SK-N-SH (cell line): Measurements from ENCODE around the gene C13orf42. TPM values are rescaled to one million over a fixed set of nuclear protein-coding genes. Genes with fewer than 3 reads are reported as not detected.

Source experiments
- CTCF ChIA-PET: fragments of 300-600, 350-600 bp; formaldehyde crosslinking; extraction: SDS; loops from one replicate; lab custom pipeline; 2021; lab: Yijun Ruan, JAX
- POLR2A ChIA-PET: fragments of 350-600 bp; sonication (Branson Sonifier 250); formaldehyde crosslinking; extraction: SDS; loops from one replicate; lab custom pipeline; 2020; ENCODE audit warnings: antibody characterized with exemption, inconsistent platforms; lab: Yijun Ruan, JAX
- DNase-seq: peaks from one replicate; pipeline ENCODE4 v3.0.0; 2012
- H2AFZ ChIP-seq: fragments of 200-600 bp; sonication (generic); 2 replicates; pipeline ENCODE4 v1.8.1; 2016; ENCODE audit warnings: antibody characterized with exemption, mild to moderate bottlenecking, low read depth
- H3F3A ChIP-seq: fragments of 200-600 bp; sonication (generic); replicated peaks from 2 replicates; pipeline ENCODE3; 2016; ENCODE audit warnings: antibody characterized with exemption, mild to moderate bottlenecking; ENCODE audit not compliant: insufficient read depth
- H3K27ac ChIP-seq, 2 experiments: fragments of 200-500 bp in 1 of 2; fragments of 200-600 bp in 1 of 2; sonication (Bioruptor generic) in 1 of 2; sonication (generic), shearing (Covaris generic) in 1 of 2; 2 replicates each; pipeline versions ENCODE4 v1.5.1 to v1.6.1; 2014 to 2016; ENCODE audit warnings: low read depth in 2 of 2, inconsistent platforms in 1 of 2, low read length in 1 of 2, mild to moderate bottlenecking in 1 of 2, mixed read lengths in 1 of 2
- H3K27me3 ChIP-seq: fragments of 200-600 bp; sonication (generic), shearing (Covaris generic); 2 replicates; pipeline ENCODE4 v1.6.1; 2016; ENCODE audit warnings: mixed run types; ENCODE audit not compliant: insufficient read depth
- H3K36me3 ChIP-seq, 2 experiments: fragments of 200-500 bp in 1 of 2; fragments of 200-600 bp in 1 of 2; sonication (Bioruptor generic) in 1 of 2; sonication (generic) in 1 of 2; replicated peaks in 1 of 2; 2 replicates each; pipeline versions ENCODE3 to v1.5.1; 2014 to 2016; ENCODE audit warnings: low read length in 1 of 2, mild to moderate bottlenecking in 1 of 2; ENCODE audit not compliant: insufficient read depth in 2 of 2, control insufficient read depth in 1 of 2
- H3K4me1 ChIP-seq, 2 experiments: fragments of 200-500 bp in 1 of 2; fragments of 200-600 bp in 1 of 2; sonication (Bioruptor generic) in 1 of 2; sonication (generic), shearing (Covaris generic) in 1 of 2; 2 replicates each; pipeline versions ENCODE4 v1.5.1 to v1.6.1; 2014 to 2016; ENCODE audit warnings: low read depth in 1 of 2, low read length in 1 of 2, mixed run types in 1 of 2; ENCODE audit not compliant: insufficient read depth in 2 of 2, control insufficient read depth in 1 of 2
- H3K4me2 ChIP-seq: fragments of 200-600 bp; sonication (generic), shearing (Covaris generic); 2 replicates; pipeline ENCODE4 v1.6.1; 2017; ENCODE audit warnings: mixed run types
- H3K4me3 ChIP-seq, 2 experiments: fragments of 200-500 bp in 1 of 2; fragments of 200-600 bp in 1 of 2; sonication (Bioruptor generic) in 1 of 2; sonication (generic), shearing (Covaris generic) in 1 of 2; 2 replicates each; pipeline versions ENCODE4 v1.5.1 to v1.8.1; 2014 to 2016; ENCODE audit warnings: low read depth in 2 of 2, inconsistent platforms in 1 of 2, low read length in 1 of 2, mild to moderate bottlenecking in 1 of 2, mixed read lengths in 1 of 2, moderate library complexity in 1 of 2
- H3K79me2 ChIP-seq: fragments of 200-600 bp; sonication (generic); 2 replicates; pipeline ENCODE4 v1.8.1; 2017; ENCODE audit warnings: mild to moderate bottlenecking; ENCODE audit not compliant: insufficient read depth
- H3K9ac ChIP-seq: fragments of 200-600 bp; sonication (generic); 2 replicates; pipeline ENCODE4 v1.6.1; 2017; ENCODE audit warnings: mixed run types
- H3K9me2 ChIP-seq: fragments of 200-600 bp; sonication (generic); 2 replicates; pipeline ENCODE4 v1.6.1; 2017; ENCODE audit warnings: mixed run types
- H3K9me3 ChIP-seq: fragments of 200-600 bp; sonication (generic); 2 replicates; pipeline ENCODE4 v1.6.1; 2017; ENCODE audit warnings: mixed run types, mild to moderate bottlenecking, moderate library complexity
- H4K20me1 ChIP-seq: fragments of 200-600 bp; sonication (generic); 2 replicates; pipeline ENCODE4 v1.6.1; 2017; ENCODE audit warnings: mild to moderate bottlenecking, mixed run types; ENCODE audit not compliant: insufficient read depth
- ELF1 ChIP-seq: IDR thresholded peaks from 2 replicates; pipeline ENCODE4 v1.4.0; 2012
- JUND ChIP-seq: IDR thresholded peaks from 2 replicates; pipeline ENCODE4 v1.4.0; 2012
- MEF2A ChIP-seq: IDR thresholded peaks from 2 replicates; pipeline ENCODE4 v1.4.0; 2012; ENCODE audit warnings: low read depth, borderline replicate concordance
- MXI1 ChIP-seq: IDR thresholded peaks from 2 replicates; pipeline ENCODE4 v1.6.1; 2012; ENCODE audit warnings: mild to moderate bottlenecking, low read depth, low read length, improper control_type of control experiment
- RAD21 ChIP-seq: IDR thresholded peaks from 2 replicates; pipeline ENCODE4 v1.6.1; 2012; ENCODE audit warnings: mild to moderate bottlenecking, low read length
- RCOR1 ChIP-seq: fragments of 150-350 bp; IDR thresholded peaks from 2 replicates; pipeline ENCODE4 v1.6.1; 2017; ENCODE audit warnings: antibody characterized with exemption, low read length
- RXRA ChIP-seq: IDR thresholded peaks from 2 replicates; pipeline ENCODE4 v1.4.0; 2012; ENCODE audit warnings: low read depth, mild to moderate bottlenecking, borderline replicate concordance
- SMC3 ChIP-seq: IDR thresholded peaks from 2 replicates; pipeline ENCODE4 v1.6.1; 2012; ENCODE audit warnings: low read depth, low read length, improper control_type of control experiment
- WGBS: methylation state at CpG from one replicate; pipeline ENCODE4 v1.1.6; 2017; ENCODE audit warnings: low lambda C conversion rate; 5-methylcytosine and 5-hydroxymethylcytosine counted together
- polyA plus RNA-seq, 3 experiments: library from polyadenylated mRNA; depleted of rRNA; stranded (reverse); fragments of >200 nt; gene quantifications; 2 replicates each; pipeline ENCODE4 v1.2.3, GENCODE V29; 2012
- TF ChIP-seq, protein P1 (sequence below): fragments of 150-350 bp; IDR thresholded peaks from 2 replicates; pipeline ENCODE4 v1.6.1; 2017; ENCODE audit warnings: antibody characterized with exemption, low read length, low read depth, borderline replicate concordance
- TF ChIP-seq, protein P2 (sequence below): IDR thresholded peaks from 2 replicates; pipeline ENCODE4; 2012
- TF ChIP-seq, protein P3 (sequence below): IDR thresholded peaks from 2 replicates; pipeline ENCODE4 v1.6.1; 2012; ENCODE audit warnings: mild to moderate bottlenecking, low read depth, low read length, moderate library complexity

Gene C13orf42
- polyA plus RNA-seq, 1 of the 3 experiments (the other 2 are of a cell fraction): not detected

DNA sequence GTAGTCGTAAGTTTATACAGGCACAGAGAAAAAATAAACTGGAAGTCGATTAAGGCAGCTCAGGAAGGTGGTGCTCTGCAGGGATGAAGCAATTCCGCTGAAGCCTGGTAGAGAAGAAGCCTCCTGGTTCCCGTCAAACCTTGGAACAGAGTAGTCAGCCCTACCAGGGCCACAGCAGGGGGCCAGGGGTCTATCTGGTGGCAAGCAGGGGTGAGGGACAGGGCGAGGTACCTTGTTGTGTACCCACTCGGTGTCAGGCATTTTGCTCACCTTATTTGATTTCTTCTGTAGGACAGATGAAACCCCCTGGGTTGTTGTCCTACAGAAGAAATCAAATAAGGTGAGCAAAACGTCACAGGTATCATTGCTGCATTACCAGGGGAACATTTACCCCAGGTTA, 70.6 kb downstream of the C13orf42 start:
- H3K9ac ChIP-seq: no peak overlapping the region
- TF ChIP-seq MXI1 (no peak), RCOR1 (no peak), MEF2A (no peak), SMC3 (no peak), JUND (no peak), RAD21 (no peak), RXRA (no peak)
- TF ChIP-seq, protein P1, sequence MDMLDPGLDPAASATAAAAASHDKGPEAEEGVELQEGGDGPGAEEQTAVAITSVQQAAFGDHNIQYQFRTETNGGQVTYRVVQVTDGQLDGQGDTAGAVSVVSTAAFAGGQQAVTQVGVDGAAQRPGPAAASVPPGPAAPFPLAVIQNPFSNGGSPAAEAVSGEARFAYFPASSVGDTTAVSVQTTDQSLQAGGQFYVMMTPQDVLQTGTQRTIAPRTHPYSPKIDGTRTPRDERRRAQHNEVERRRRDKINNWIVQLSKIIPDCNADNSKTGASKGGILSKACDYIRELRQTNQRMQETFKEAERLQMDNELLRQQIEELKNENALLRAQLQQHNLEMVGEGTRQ: no peak
- 49% methylated on average over 7 of the region's 7 CpGs for WGBS
- ChIA-PET POLR2A (no interaction called here), CTCF (interaction anchor here (0.7 kb wide), 1 partner anchor 1746 kb away, joined by 3 read pairs; no protein-coding TSS in a partner anchor)
- H3K9me3 ChIP-seq: no peaks in the 10 kb centered on the region
- no peaks in the 10 kb centered on the region for H3K9me2 ChIP-seq
- no peaks in the 10 kb centered on the region for H3F3A ChIP-seq
- no peak overlapping the region for H3K4me2 ChIP-seq
- H4K20me1 ChIP-seq: no peaks in the 10 kb centered on the region
- H2AFZ ChIP-seq: no peak overlapping the region
- H3K36me3 ChIP-seq: no peaks in the 10 kb centered on the region
- no peak overlapping the region for H3K4me3 ChIP-seq
- no peaks in the 10 kb centered on the region; a peak in 1 of 4 replicates for H3K4me1 ChIP-seq
- no peaks in the 10 kb centered on the region for H3K27me3 ChIP-seq
- no peaks in the 10 kb centered on the region for H3K79me2 ChIP-seq
- H3K27ac ChIP-seq: no peak overlapping the region
- DNase-seq: no peak

DNA sequence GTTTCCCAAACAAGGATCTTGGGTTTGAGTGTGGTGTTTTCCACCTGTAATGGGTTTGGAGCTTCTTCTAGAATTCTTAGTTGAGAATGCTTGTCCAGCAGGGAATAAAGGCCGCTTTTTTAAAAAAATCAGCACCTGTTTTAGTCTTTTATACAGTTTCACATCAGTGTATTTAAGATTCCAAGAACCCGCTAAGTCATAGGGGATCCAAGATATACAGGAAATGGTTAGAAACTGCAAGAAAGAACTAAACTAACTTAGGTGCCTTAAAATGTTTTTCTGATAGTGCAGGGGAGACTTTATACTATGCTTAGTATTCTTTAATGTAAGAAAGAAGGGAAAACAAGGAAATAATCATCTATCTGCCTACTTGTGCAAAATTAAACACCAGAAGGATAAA, 74.7 kb downstream of the C13orf42 start:
- Histone ChIP-seq H4K20me1 (no peaks in the 10 kb centered on the region), H3K9me3 (no peaks in the 10 kb centered on the region), H3K9me2 (no peaks in the 10 kb centered on the region), H3K36me3 (no peaks in the 10 kb centered on the region), H3K4me2 (no peak overlapping the region), H3K4me3 (no peak overlapping the region), H2AFZ (no peak overlapping the region), H3K79me2 (no peaks in the 10 kb centered on the region), H3K9ac (no peak overlapping the region), H3F3A (no peaks in the 10 kb centered on the region), H3K27ac (no peak overlapping the region), H3K4me1 (no peaks in the 10 kb centered on the region; a peak in 1 of 4 replicates), H3K27me3 (no peaks in the 10 kb centered on the region; the same call in 1 of the 2 replicates)
- ChIA-PET POLR2A (no interaction called here), CTCF (no interaction called here)
- DNase-seq: no peak
- TF ChIP-seq, protein P2, sequence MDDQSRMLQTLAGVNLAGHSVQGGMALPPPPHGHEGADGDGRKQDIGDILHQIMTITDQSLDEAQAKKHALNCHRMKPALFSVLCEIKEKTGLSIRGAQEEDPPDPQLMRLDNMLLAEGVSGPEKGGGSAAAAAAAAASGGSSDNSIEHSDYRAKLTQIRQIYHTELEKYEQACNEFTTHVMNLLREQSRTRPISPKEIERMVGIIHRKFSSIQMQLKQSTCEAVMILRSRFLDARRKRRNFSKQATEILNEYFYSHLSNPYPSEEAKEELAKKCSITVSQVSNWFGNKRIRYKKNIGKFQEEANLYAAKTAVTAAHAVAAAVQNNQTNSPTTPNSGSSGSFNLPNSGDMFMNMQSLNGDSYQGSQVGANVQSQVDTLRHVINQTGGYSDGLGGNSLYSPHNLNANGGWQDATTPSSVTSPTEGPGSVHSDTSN: no peak
- TF ChIP-seq ELF1: no peak
- WGBS: 62% methylated on average over 2 of the region's 2 CpGs

DNA sequence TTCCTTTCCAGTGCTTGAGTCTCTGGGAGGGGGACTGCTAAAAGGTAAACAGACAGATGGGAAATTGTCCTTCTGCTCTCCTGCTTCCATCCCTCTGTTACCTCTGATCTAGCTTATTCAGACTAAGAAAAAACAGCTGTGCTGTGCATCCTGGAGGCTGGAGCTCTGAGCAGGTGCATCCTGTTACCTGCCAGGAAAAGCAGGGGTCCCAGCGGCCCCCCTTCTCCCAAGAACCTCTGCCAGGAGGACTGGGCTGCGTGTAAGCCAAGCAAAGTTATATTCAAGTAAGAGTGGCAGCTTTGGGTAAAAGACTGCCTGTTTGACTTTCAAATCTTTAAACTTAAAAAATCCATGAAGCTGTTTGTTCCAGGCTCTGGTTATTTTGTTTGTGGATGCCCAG, 75.1 kb downstream of the C13orf42 start:
- Histone ChIP-seq H4K20me1 (no peaks in the 10 kb centered on the region), H3K27ac (no peak overlapping the region), H2AFZ (no peak overlapping the region), H3K4me3 (no peak overlapping the region), H3K36me3 (no peaks in the 10 kb centered on the region), H3K27me3 (no peaks in the 10 kb centered on the region; the same call in 1 of the 2 replicates), H3K9ac (no peak overlapping the region), H3K4me1 (no peaks in the 10 kb centered on the region; a peak in 1 of 4 replicates), H3K79me2 (no peaks in the 10 kb centered on the region), H3K9me2 (no peaks in the 10 kb centered on the region), H3K4me2 (no peak overlapping the region), H3K9me3 (no peaks in the 10 kb centered on the region), H3F3A (no peaks in the 10 kb centered on the region)
- POLR2A ChIA-PET: no interaction called here
- WGBS: 52% methylated on average over 2 of the region's 2 CpGs
- CTCF ChIA-PET: no interaction called here
- TF ChIP-seq ELF1: no peak
- TF ChIP-seq, protein P3, sequence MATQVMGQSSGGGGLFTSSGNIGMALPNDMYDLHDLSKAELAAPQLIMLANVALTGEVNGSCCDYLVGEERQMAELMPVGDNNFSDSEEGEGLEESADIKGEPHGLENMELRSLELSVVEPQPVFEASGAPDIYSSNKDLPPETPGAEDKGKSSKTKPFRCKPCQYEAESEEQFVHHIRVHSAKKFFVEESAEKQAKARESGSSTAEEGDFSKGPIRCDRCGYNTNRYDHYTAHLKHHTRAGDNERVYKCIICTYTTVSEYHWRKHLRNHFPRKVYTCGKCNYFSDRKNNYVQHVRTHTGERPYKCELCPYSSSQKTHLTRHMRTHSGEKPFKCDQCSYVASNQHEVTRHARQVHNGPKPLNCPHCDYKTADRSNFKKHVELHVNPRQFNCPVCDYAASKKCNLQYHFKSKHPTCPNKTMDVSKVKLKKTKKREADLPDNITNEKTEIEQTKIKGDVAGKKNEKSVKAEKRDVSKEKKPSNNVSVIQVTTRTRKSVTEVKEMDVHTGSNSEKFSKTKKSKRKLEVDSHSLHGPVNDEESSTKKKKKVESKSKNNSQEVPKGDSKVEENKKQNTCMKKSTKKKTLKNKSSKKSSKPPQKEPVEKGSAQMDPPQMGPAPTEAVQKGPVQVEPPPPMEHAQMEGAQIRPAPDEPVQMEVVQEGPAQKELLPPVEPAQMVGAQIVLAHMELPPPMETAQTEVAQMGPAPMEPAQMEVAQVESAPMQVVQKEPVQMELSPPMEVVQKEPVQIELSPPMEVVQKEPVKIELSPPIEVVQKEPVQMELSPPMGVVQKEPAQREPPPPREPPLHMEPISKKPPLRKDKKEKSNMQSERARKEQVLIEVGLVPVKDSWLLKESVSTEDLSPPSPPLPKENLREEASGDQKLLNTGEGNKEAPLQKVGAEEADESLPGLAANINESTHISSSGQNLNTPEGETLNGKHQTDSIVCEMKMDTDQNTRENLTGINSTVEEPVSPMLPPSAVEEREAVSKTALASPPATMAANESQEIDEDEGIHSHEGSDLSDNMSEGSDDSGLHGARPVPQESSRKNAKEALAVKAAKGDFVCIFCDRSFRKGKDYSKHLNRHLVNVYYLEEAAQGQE: no peak
- TF ChIP-seq, protein P2: no peak
- DNase-seq: no peak
